IMR-90 (cell line): ENCODE measurements around the gene LRG1. TPM values are rescaled to one million over a fixed set of nuclear protein-coding genes. Genes with fewer than 3 reads are reported as not detected.

ENCODE experiments used
- ATAC-seq: fragments of 200-7000 bp; cut with Tn5 transposase; 2 replicates; pipeline ENCODE4 v1.9.1; 2020; ENCODE audit warnings: low read depth, mild to moderate bottlenecking, moderate library complexity
- BruUV-seq: library from RNA; stranded (reverse); fragments of 400-500 nt; replicated peaks from 2 replicates; lab custom pipeline; 2021; lab: Mats Ljungman, UMichigan
- CTCF ChIA-PET: fragments of 300-600 bp; formaldehyde crosslinking; extraction: SDS; loops from one replicate; lab custom pipeline; 2021; ENCODE audit warnings: antibody characterized with exemption; lab: Yijun Ruan, JAX
- POLR2A ChIA-PET: fragments of 300-600 bp; sonication (Branson Sonifier 250); formaldehyde crosslinking; loops from one replicate; lab custom pipeline; 2022; ENCODE audit warnings: antibody characterized with exemption; ENCODE audit not compliant: unreplicated experiment; lab: Charles Lee
- DNase-seq: peaks from one replicate; pipeline ENCODE4 v3.0.0; 2013
- H2AFZ ChIP-seq: replicated peaks from 2 replicates; pipeline ENCODE3; 2013; ENCODE audit warnings: low read length, mild to moderate bottlenecking; ENCODE audit not compliant: poor library complexity
- H2AK5ac ChIP-seq: 2 replicates; pipeline ENCODE4 v1.6.1; 2013; ENCODE audit warnings: low read depth, low read length, inconsistent platforms
- H2AK9ac ChIP-seq: replicated peaks from 2 replicates; pipeline ENCODE3; 2013; ENCODE audit warnings: mild to moderate bottlenecking, low read depth, low read length, moderate library complexity; ENCODE audit not compliant: poor library complexity
- H2BK120ac ChIP-seq: 2 replicates; pipeline ENCODE4 v1.6.1; 2013; ENCODE audit warnings: low read depth, low read length, inconsistent platforms
- H2BK15ac ChIP-seq: 3 replicates; pipeline ENCODE4 v1.6.1; 2013; ENCODE audit warnings: low read depth, low read length, inconsistent platforms
- H2BK20ac ChIP-seq: 2 replicates; pipeline ENCODE4 v1.6.1; 2013; ENCODE audit warnings: low read depth, mild to moderate bottlenecking, inconsistent platforms, low read length, moderate library complexity
- H2BK5ac ChIP-seq: 2 replicates; pipeline ENCODE4 v1.6.1; 2013; ENCODE audit warnings: mild to moderate bottlenecking, low read depth, low read length, inconsistent platforms; ENCODE audit not compliant: poor library complexity, severe bottlenecking
- H3K14ac ChIP-seq: replicated peaks from 2 replicates; pipeline ENCODE4 v1.6.1; 2013; ENCODE audit warnings: low read depth, low read length, inconsistent platforms
- H3K18ac ChIP-seq: 2 replicates; pipeline ENCODE4 v1.6.1; 2013; ENCODE audit warnings: low read depth, low read length, control low read depth
- H3K23ac ChIP-seq: 2 replicates; pipeline ENCODE4 v1.6.1; 2013; ENCODE audit warnings: low read depth, low read length, inconsistent platforms
- H3K27ac ChIP-seq: 2 replicates; pipeline ENCODE4 v1.5.1; 2013; ENCODE audit warnings: mild to moderate bottlenecking, control low read depth, low read length; ENCODE audit not compliant: insufficient read depth
- H3K27me3 ChIP-seq: 2 replicates; pipeline ENCODE4 v1.6.1; 2013; ENCODE audit warnings: low read length; ENCODE audit not compliant: control insufficient read depth, insufficient read depth
- H3K36me3 ChIP-seq: 2 replicates; pipeline ENCODE4 v1.6.1; 2013; ENCODE audit warnings: low read length, mixed read lengths; ENCODE audit not compliant: control insufficient read depth, insufficient read depth
- H3K4ac ChIP-seq: 2 replicates; pipeline ENCODE4 v1.6.1; 2013; ENCODE audit warnings: low read depth, low read length, inconsistent platforms
- H3K4me1 ChIP-seq: 2 replicates; pipeline ENCODE4 v1.6.1; 2013; ENCODE audit warnings: low read length, mixed read lengths; ENCODE audit not compliant: control insufficient read depth, insufficient read depth
- H3K4me2 ChIP-seq: 2 replicates; pipeline ENCODE4 v1.6.1; 2013; ENCODE audit warnings: low read depth, mild to moderate bottlenecking, control low read depth, low read length, moderate library complexity
- H3K4me3 ChIP-seq: 2 replicates; pipeline ENCODE4 v1.5.1; 2013; ENCODE audit warnings: low read depth, mild to moderate bottlenecking, control low read depth, low read length, moderate library complexity; ENCODE audit not compliant: insufficient read depth
- H3K56ac ChIP-seq: 2 replicates; pipeline ENCODE4 v1.6.1; 2013; ENCODE audit warnings: low read length, inconsistent platforms; ENCODE audit not compliant: insufficient read depth; ENCODE audit errors: extremely low read depth
- H3K79me1 ChIP-seq, 2 experiments: 2 replicates each; pipeline ENCODE4 v1.6.1; 2013; ENCODE audit warnings: low read length in 2 of 2, inconsistent platforms in 1 of 2, low read depth in 1 of 2
- H3K9ac ChIP-seq: 2 replicates; pipeline ENCODE4 v1.6.1; 2013; ENCODE audit warnings: low read depth, low read length, control low read depth
- H3K9me1 ChIP-seq: 2 replicates; pipeline ENCODE4 v1.6.1; 2013; ENCODE audit warnings: low read length, inconsistent platforms; ENCODE audit not compliant: insufficient read depth
- H3K9me3 ChIP-seq: 2 replicates; pipeline ENCODE4 v1.6.1; 2013; ENCODE audit warnings: low read length; ENCODE audit not compliant: control insufficient read depth, insufficient read depth
- H4K20me1 ChIP-seq: 2 replicates; pipeline ENCODE4 v1.6.1; 2013; ENCODE audit warnings: low read length, inconsistent platforms; ENCODE audit not compliant: insufficient read depth
- H4K5ac ChIP-seq: 2 replicates; pipeline ENCODE4 v1.6.1; 2013; ENCODE audit warnings: mild to moderate bottlenecking, low read depth, low read length, control low read depth
- H4K8ac ChIP-seq, 2 experiments: 2 replicates each; pipeline ENCODE4 v1.6.1; 2013; ENCODE audit warnings: low read depth in 2 of 2, low read length in 2 of 2, control low read depth in 1 of 2, inconsistent platforms in 1 of 2
- H4K91ac ChIP-seq: 2 replicates; pipeline ENCODE4 v1.6.1; 2013; ENCODE audit warnings: low read depth, low read length, inconsistent platforms; ENCODE audit not compliant: insufficient read depth
- CTCF ChIP-seq: conservative IDR thresholded peaks from 2 replicates; pipeline ENCODE4 v1.5.1; 2012; ENCODE audit warnings: mild to moderate bottlenecking, low read depth, low read length, improper control_type of control experiment
- MAFK ChIP-seq: IDR thresholded peaks from 2 replicates; pipeline ENCODE4 v1.6.1; 2012; ENCODE audit warnings: low read depth, low read length, improper control_type of control experiment
- RAD21 ChIP-seq: IDR thresholded peaks from 2 replicates; pipeline ENCODE4 v1.6.1; 2012; ENCODE audit warnings: low read length, improper control_type of control experiment
- RCOR1 ChIP-seq: IDR thresholded peaks from 2 replicates; pipeline ENCODE4 v1.6.1; 2012; ENCODE audit warnings: mild to moderate bottlenecking, low read length, improper control_type of control experiment; ENCODE audit not compliant: insufficient replicate concordance
- SMC3 ChIP-seq: fragments of 150-350 bp; IDR thresholded peaks from 2 replicates; pipeline ENCODE4 v1.6.1; 2016; ENCODE audit warnings: low read depth, mild to moderate bottlenecking, antibody characterized with exemption, low read length, moderate library complexity
- WGBS, 2 experiments: methylation state at CpG; one replicate each; pipeline versions ENCODE4 v1.1.5 to v1.1.7; 2013; ENCODE audit warnings: missing lambda C conversion rate in 2 of 2; ENCODE audit not compliant: insufficient read length in 1 of 2; ENCODE audit errors: extremely low coverage in 2 of 2; 5-methylcytosine and 5-hydroxymethylcytosine counted together
- dilution Hi-C: fragments of 300-500 bp; cut with HindIII; formaldehyde crosslinking; loops from one replicate; pipeline ENCODE4 v1.14.3; 2018; ENCODE audit warnings: low sequenced_read_pairs; ENCODE audit not compliant: unreplicated experiment
- in situ Hi-C: fragments of 300-500 bp; cut with MboI; formaldehyde crosslinking; loops from 3 replicates; pipeline ENCODE4 v1.14.3; 2019; ENCODE audit warnings: low sequenced_read_pairs, inconsistent platforms, mixed read lengths
- intact Hi-C: fragments of 100-400 bp; cut with micrococcal nuclease; formaldehyde crosslinking; loops from 2 replicates; pipeline ENCODE4 v1.10.0; 2022
- polyA plus RNA-seq, 3 experiments: library from polyadenylated mRNA; depleted of rRNA; stranded (reverse); fragments of >200 nt; gene quantifications; 2 replicates each; pipeline ENCODE4 v1.2.3, GENCODE V29; 2012; ENCODE audit warnings: low replicate concordance in 1 of 3
- total RNA-seq: library from RNA; depleted of rRNA; stranded (reverse); fragments of >200 nt; gene quantifications from 2 replicates; pipeline ENCODE4 v1.2.3, GENCODE V29; 2012
- TF ChIP-seq, protein P1 (sequence below): fragments of 150-350 bp; IDR thresholded peaks from 2 replicates; pipeline ENCODE4 v1.6.1; 2017; ENCODE audit warnings: mild to moderate bottlenecking, antibody characterized with exemption, low read length, low read depth

LRG1 gene
- total and polyA plus RNA-seq, 2 of the 4 experiments (the other 2 are of a cell fraction), result not detected

DNA sequence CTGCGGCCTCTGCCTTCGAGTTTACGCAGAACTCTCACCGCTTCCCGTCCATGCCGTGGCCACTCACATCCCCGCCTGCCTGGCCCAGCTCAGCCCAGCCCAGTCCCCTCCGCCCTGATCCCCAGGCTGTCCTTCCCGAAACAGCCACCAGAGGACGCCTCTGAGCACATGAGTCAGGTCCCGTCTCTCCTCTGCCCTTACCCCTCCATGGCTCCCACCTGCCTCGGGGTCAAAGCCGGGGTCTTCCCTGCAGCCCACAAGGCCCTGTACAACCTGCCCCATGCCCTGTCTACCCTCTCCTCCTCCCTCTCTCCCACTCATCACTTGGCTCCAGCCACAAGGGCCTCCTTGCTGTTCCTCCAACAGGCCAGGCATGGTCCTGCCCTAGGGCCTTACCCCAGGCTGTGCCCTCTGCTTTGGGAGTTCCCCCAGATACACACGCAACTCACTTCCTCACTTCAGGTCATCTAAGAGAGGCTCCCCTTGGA is 27.8 kb upstream of the LRG1 start:
- peak; percentile 70 for ATAC-seq
- Histone ChIP-seq H3K9ac (no peak overlapping the region), H3K27me3 (no peaks in the 10 kb centered on the region), H3K9me1 (no peaks in the 10 kb centered on the region), H3K56ac (no peak overlapping the region), H3K4me2 (no peak overlapping the region), H3K4me3 (no peak overlapping the region), H4K5ac (no peak overlapping the region), H2AFZ (peak overlapping the region; percentile 26), H3K14ac (no peak overlapping the region), H2BK5ac (no peak overlapping the region), H2BK120ac (no peak overlapping the region), H3K36me3 (no peaks in the 10 kb centered on the region), H3K9me3 (no peaks in the 10 kb centered on the region), H3K4me1 (no peaks in the 10 kb centered on the region), H4K20me1 (no peaks in the 10 kb centered on the region), H2BK15ac (no peak overlapping the region), H4K8ac (no peak overlapping the region), H2AK5ac (no peak overlapping the region), H4K91ac (no peak overlapping the region), H3K79me1 (no peaks in the 10 kb centered on the region), H3K4ac (no peak overlapping the region), H2BK20ac (no peak overlapping the region), H3K18ac (no peak overlapping the region), H2AK9ac (peak overlapping the region; percentile 66), H3K27ac (no peak overlapping the region), H3K23ac (no peak overlapping the region)
- in situ Hi-C loops, result no loop called here
- CTCF ChIA-PET, result interaction anchor here (0.6 to 1.3 kb wide), 5 partner anchors 9 to 68 kb away, joined by 3 to 6 read pairs (median 3); no protein-coding TSS in a partner anchor
- BruUV-seq, result no TSS peak
- WGBS, 2 experiments, result 58% methylated on average over 7 of the region's 14 CpGs; no CpG with 5 or more reads in 1 of the 2 experiments
- DNase-seq, result peak; percentile 20
- POLR2A ChIA-PET, result no interaction called here
- TF ChIP-seq, protein P1, sequence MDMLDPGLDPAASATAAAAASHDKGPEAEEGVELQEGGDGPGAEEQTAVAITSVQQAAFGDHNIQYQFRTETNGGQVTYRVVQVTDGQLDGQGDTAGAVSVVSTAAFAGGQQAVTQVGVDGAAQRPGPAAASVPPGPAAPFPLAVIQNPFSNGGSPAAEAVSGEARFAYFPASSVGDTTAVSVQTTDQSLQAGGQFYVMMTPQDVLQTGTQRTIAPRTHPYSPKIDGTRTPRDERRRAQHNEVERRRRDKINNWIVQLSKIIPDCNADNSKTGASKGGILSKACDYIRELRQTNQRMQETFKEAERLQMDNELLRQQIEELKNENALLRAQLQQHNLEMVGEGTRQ, result no peak
- TF ChIP-seq RCOR1 (no peak), CTCF (peak; percentile 71), MAFK (no peak), SMC3 (peak; percentile 64), RAD21 (peak; percentile 45; the same call in 1 of the 2 replicates)
- dilution Hi-C loops, result no loop called here
- intact Hi-C loops, result no loop called here
